SK-N-SH treated with all-trans-retinoic acid at 6 μM for 48 hours (cell line): ENCODE data around the gene TMPRSS12.
"Not testable (repeated sequence)": the region's sequence is repeated elsewhere in the genome, so short reads cannot be mapped to it uniquely, and the experiment has no call there.

Source experiments
- ATAC-seq: fragments of 200-7000 bp; cut with Tn5 transposase; 3 replicates; pipeline ENCODE4 v1.9.1; 2020; ENCODE audit warnings: mild to moderate bottlenecking, moderate library complexity
- ARNTL ChIP-seq: fragments of 450-650 bp; formaldehyde crosslinking; IDR thresholded peaks from 2 replicates; pipeline ENCODE4 v1.5.0; 2020; ENCODE audit warnings: low read depth, mild to moderate bottlenecking, moderate library complexity, borderline replicate concordance
- BACH2 ChIP-seq: fragments of 250-450 bp; sonication (Bioruptor Pico); IDR thresholded peaks from 2 replicates; pipeline ENCODE4 v1.9.0; 2021; ENCODE audit warnings: mild to moderate bottlenecking, borderline replicate concordance
- CSDC2 ChIP-seq: fragments of 250-450 bp; sonication (Bioruptor Pico); IDR thresholded peaks from 2 replicates; pipeline ENCODE4 v1.5.0; 2020; ENCODE audit warnings: mild to moderate bottlenecking, moderate library complexity
- CSRNP3 ChIP-seq: fragments of 250-450 bp; sonication (Bioruptor Pico); IDR thresholded peaks from 2 replicates; pipeline ENCODE4 v1.5.1; 2021; ENCODE audit warnings: mild to moderate bottlenecking, moderate library complexity
- ESRRG ChIP-seq: fragments of 250-450 bp; sonication (Bioruptor Pico); IDR thresholded peaks from 2 replicates; pipeline ENCODE4 v1.6.1; 2021; ENCODE audit warnings: mild to moderate bottlenecking
- GLIS3 ChIP-seq: fragments of 250-450 bp; sonication (Bioruptor Pico); IDR thresholded peaks from 2 replicates; pipeline ENCODE4 v1.5.0; 2020; ENCODE audit warnings: mild to moderate bottlenecking, moderate library complexity
- ISL1 ChIP-seq: fragments of 250-450 bp; sonication (Bioruptor Pico); IDR thresholded peaks from 2 replicates; pipeline ENCODE4 v2.1.2; 2022; ENCODE audit warnings: mild to moderate bottlenecking, moderate library complexity
- OSR1 ChIP-seq: fragments of 250-450 bp; sonication (Bioruptor Pico); IDR thresholded peaks from 2 replicates; pipeline ENCODE4 v1.8.0; 2022; ENCODE audit warnings: moderate library complexity, mild to moderate bottlenecking, inconsistent platforms
- PATZ1 ChIP-seq: fragments of 250-450 bp; sonication (Bioruptor Pico); IDR thresholded peaks from 2 replicates; pipeline ENCODE4 v1.8.0; 2020; ENCODE audit warnings: mild to moderate bottlenecking, moderate library complexity, borderline replicate concordance
- PPARA ChIP-seq: fragments of 250-450 bp; sonication (Bioruptor Pico); IDR thresholded peaks from 2 replicates; pipeline ENCODE4 v1.5.0; 2020; ENCODE audit warnings: mild to moderate bottlenecking, borderline replicate concordance
- RARB ChIP-seq: fragments of 250-450 bp; sonication (Bioruptor Pico); IDR thresholded peaks from 2 replicates; pipeline ENCODE4 v1.8.0; 2021; ENCODE audit warnings: mild to moderate bottlenecking, moderate library complexity
- SNAI2 ChIP-seq: fragments of 250-450 bp; sonication (Bioruptor Pico); IDR thresholded peaks from 2 replicates; pipeline ENCODE4 v1.5.0; 2020; ENCODE audit warnings: mild to moderate bottlenecking, moderate library complexity
- TOX ChIP-seq: fragments of 250-450 bp; sonication (Bioruptor Pico); IDR thresholded peaks from 2 replicates; pipeline ENCODE4 v1.8.0; 2021; ENCODE audit warnings: mild to moderate bottlenecking, moderate library complexity, borderline replicate concordance
- TSHZ2 ChIP-seq: fragments of 250-450 bp; sonication (Bioruptor Pico); IDR thresholded peaks from 2 replicates; pipeline ENCODE4 v1.5.0; 2020; ENCODE audit warnings: mild to moderate bottlenecking, moderate library complexity
- ZC3H10 ChIP-seq: fragments of 250-450 bp; sonication (Bioruptor Pico); IDR thresholded peaks from 2 replicates; pipeline ENCODE4 v1.5.1; 2021; ENCODE audit warnings: mild to moderate bottlenecking, moderate library complexity
- ZFP3 ChIP-seq: fragments of 250-450 bp; sonication (Bioruptor Pico); IDR thresholded peaks from 2 replicates; pipeline ENCODE4 v1.5.0; 2020; ENCODE audit warnings: mild to moderate bottlenecking, moderate library complexity
- ZFP30 ChIP-seq: fragments of 450-650 bp; formaldehyde crosslinking; IDR thresholded peaks from 2 replicates; pipeline ENCODE4 v1.5.0; 2022; ENCODE audit warnings: mild to moderate bottlenecking, moderate library complexity
- ZNF565 ChIP-seq: fragments of 450-650 bp; formaldehyde crosslinking; conservative IDR thresholded peaks from 2 replicates; pipeline ENCODE4 v1.5.0; 2020; ENCODE audit warnings: low read depth, mild to moderate bottlenecking, moderate library complexity
- ZNF70 ChIP-seq: fragments of 450-650 bp; formaldehyde crosslinking; IDR thresholded peaks from 2 replicates; pipeline ENCODE4 v1.5.0; 2020; ENCODE audit warnings: mild to moderate bottlenecking, moderate library complexity

The TMPRSS12 gene

GRCh38 chr12:50828121-50828520 is 14.6 kb upstream of the TMPRSS12 start (continued):
- no peak for TF ChIP-seq PATZ1 (CRISPR knock-in tag)
- TF ChIP-seq OSR1 (CRISPR knock-in tag) = no peak
- no peak for TF ChIP-seq GLIS3 (CRISPR knock-in tag)

GRCh38 chr12:50828886-50829285 is 13.8 kb upstream of the TMPRSS12 start:
- ATAC-seq = no peak
- no peak for TF ChIP-seq TOX
- no peak for TF ChIP-seq ZNF565
- no peak for TF ChIP-seq ZFP30 (CRISPR knock-in tag)
- TF ChIP-seq ZFP3 = no peak
- TF ChIP-seq CSRNP3 = no peak
- TF ChIP-seq RARB (CRISPR knock-in tag) = no peak
- TF ChIP-seq, all 23 proteins: peak for 0

- ATAC-seq = not testable (repeated sequence)
Observed at GRCh38 chr12:50833801-50834200, 8.9 kb upstream of the TMPRSS12 start.

- no peak for ATAC-seq
- TF ChIP-seq TOX (no peak), ZNF565 (no peak)
Observed at GRCh38 chr12:50839042-50839441, 3.7 kb upstream of the TMPRSS12 start.

- no peak for ATAC-seq
Observed at GRCh38 chr12:50840809-50841487, 1.8 kb upstream of the TMPRSS12 start.

GRCh38 chr12:50841716-50842531 is 802 bp upstream of the TMPRSS12 start:
- ATAC-seq = no peak
- TF ChIP-seq ZFP3 (no peak), BACH2 (no peak), GLIS3 (CRISPR knock-in tag) (no peak), PPARA (no peak), SNAI2 (CRISPR knock-in tag) (no peak), CSRNP3 (no peak), CSDC2 (no peak), PATZ1 (CRISPR knock-in tag) (no peak), TSHZ2 (no peak), ZC3H10 (CRISPR knock-in tag) (no peak)

More at GRCh38 chr12:50840809-50841487, 1.8 kb upstream of the TMPRSS12 start:
- TF ChIP-seq OSR1 (CRISPR knock-in tag) (no peak), ISL1 (no peak), ZC3H10 (CRISPR knock-in tag) (no peak), PATZ1 (CRISPR knock-in tag) (no peak), ESRRG (CRISPR knock-in tag) (no peak), ZNF565 (no peak), ZFP30 (CRISPR knock-in tag) (no peak), ZNF70 (CRISPR knock-in tag) (no peak), TOX (no peak), ARNTL (no peak)
